ENCODE measurements around the gene ZBTB17.
"Not testable (repeated sequence)": the region's sequence is repeated elsewhere in the genome, so short reads cannot be mapped to it uniquely, and the experiment has no call there.

Gene ZBTB17

GRCh38 chr1:16009678-16010077 lies 33.8 kb upstream of the ZBTB17 start:
- TF ChIP-seq CTCF (IDR thresholded peaks at IDR 0.05; ENCODE audit: extremely low read depth, missing control alignments), result no peak
- DNase-seq (ENCODE audit: low spot score), result no peak

GRCh38 chr1:16009030-16009460 lies 33.1 kb upstream of the ZBTB17 start:
- peak; percentile 80 for TF ChIP-seq CTCF (IDR thresholded peaks at IDR 0.05; ENCODE audit: extremely low read depth, missing control alignments)
- DNase-seq (ENCODE audit: low spot score), result peak; percentile 79

- no peak for DNase-seq (ENCODE audit: low spot score)
- TF ChIP-seq CTCF (IDR thresholded peaks at IDR 0.05; ENCODE audit: extremely low read depth, missing control alignments), result no peak
Measured at GRCh38 chr1:16007671-16008341, 31.9 kb upstream of the ZBTB17 start.

GRCh38 chr1:16006552-16007485 lies 30.9 kb upstream of the ZBTB17 start:
- DNase-seq (ENCODE audit: low spot score), result peak; percentile 53
- TF ChIP-seq CTCF (IDR thresholded peaks at IDR 0.05; ENCODE audit: extremely low read depth, missing control alignments), result peak; percentile 0

- no peak for TF ChIP-seq CTCF (IDR thresholded peaks at IDR 0.05; ENCODE audit: extremely low read depth, missing control alignments)
- no peak for DNase-seq (ENCODE audit: low spot score)
Measured at GRCh38 chr1:16006010-16006409, 30.1 kb upstream of the ZBTB17 start.

GRCh38 chr1:16005597-16005996 lies 29.7 kb upstream of the ZBTB17 start:
- no peak for DNase-seq (ENCODE audit: low spot score)
- no peak for TF ChIP-seq CTCF (IDR thresholded peaks at IDR 0.05; ENCODE audit: extremely low read depth, missing control alignments)

- not testable (repeated sequence) for DNase-seq (ENCODE audit: low spot score)
Measured at GRCh38 chr1:16001274-16001673, 25.4 kb upstream of the ZBTB17 start.
